GM18526 (cell line): Measurements from ENCODE around the gene CDH4.

Experiments used
- POLR2A ChIP-seq: IDR thresholded peaks from 3 replicates; pipeline ENCODE4 v1.6.1; 2011; ENCODE audit not compliant: insufficient read length; ENCODE audit errors: extremely low read depth

The CDH4 gene

DNA sequence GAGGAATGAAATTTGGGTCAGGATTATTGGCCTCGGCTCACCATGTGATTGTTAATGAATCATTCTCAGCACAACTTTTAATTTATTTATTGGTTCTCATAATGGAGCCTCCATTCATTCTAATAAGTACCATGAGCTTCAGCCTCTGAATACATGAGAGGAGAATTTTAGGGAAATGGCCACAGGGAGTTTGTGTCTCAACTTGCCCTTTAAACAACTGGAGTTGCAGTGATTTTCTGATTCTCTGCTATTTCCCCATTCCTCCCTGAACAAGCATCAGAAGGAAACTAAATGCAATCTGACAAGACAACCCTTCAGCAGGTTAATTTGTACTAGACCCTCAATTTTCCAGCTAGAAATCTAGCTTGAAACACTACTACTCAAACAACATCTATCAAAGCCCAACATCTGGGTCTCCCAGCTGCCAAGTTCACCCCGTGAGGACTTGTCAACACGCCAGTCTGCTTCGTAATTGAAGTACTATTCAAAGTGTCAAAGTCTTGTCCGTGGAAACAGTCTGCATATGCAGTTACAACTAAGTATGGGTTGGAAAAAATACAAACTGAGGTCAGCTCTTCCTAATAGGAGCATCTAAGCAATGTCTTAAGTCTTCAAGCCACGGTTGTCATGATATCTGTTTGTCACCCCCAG lies 235.4 kb downstream of the CDH4 start:
- TF ChIP-seq POLR2A: no peak

DNA sequence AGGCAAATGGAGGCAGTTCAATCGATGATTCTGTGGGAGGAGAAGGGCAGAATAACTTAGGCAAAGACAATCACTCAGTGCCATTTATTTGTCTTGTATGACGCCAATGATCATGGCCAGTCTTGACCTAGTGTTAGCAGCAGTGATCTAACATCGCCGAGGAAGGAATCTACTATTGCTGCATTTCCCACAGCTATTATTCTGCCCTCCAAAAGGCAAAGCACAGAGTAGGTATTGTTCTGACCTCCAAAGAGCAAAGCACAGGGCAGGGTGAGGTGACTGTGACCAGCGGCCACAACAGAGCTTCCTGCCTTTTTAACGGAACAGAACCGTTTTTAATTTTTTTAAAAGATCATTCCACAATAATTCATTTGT lies 235.9 kb downstream of the CDH4 start:
- no peak for TF ChIP-seq POLR2A

DNA sequence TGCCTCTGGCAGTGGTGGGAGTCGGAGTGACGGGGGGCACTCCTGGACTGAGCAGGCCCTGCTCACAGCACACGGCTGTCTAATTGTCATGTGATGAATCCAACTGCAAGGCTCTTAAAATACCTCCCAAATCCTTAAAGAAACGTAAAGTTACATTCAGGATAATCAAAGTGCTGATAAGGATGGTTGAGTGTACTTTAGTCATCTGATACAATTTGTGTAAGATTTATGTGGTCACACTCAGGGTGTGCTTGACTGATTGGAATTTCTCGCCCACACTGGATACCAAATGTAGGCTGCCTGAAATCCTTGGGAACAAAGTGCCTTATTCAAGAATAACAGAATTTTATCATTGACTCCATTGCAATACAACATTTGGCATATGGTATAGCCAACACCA lies 238.7 kb downstream of the CDH4 start:
- TF ChIP-seq POLR2A: no peak

DNA sequence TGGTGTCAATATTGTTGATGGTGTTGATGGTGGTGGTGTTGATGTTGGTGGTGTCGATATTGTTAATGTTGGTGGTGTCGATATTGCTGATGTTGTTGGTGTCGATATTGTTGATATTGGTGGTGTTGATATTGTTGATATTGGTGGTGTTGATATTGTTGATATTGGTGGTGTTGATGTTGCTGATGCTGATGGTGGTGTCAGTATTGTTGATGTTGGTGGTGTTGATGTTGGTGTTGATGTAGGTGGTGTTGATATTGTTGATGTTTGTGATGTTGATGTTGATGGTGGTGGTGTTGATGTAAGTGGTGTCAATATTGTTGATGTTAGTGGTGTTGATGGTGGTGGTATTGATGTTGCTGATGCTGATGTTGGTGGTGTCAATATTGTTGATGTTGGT lies 240.0 kb downstream of the CDH4 start:
- no peak for TF ChIP-seq POLR2A

DNA sequence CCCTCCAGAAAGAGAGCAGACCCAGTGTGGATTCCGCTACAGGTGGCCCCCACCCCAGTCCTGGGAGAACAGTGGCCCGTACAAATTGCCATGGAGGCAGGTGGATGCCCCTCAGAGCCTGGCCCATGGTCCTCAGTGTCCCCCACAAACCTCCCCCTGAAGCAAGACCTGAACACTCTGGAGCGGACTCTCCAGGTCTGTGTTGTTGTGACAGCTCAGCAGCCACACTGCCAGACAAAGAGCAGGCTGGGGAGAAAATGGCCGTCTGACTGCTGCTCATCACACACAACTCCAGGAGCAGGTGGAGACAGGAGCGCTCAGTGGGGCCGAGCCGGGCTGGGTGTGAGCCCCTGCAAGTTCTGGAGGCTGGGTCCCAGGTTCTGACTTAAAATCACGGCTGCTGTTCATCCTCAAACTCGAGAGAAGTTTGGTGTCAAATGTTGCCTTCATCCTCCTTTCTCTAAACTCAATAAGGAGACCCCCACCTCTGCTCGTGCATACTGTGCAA lies 241.8 kb downstream of the CDH4 start:
- no peak for TF ChIP-seq POLR2A

DNA sequence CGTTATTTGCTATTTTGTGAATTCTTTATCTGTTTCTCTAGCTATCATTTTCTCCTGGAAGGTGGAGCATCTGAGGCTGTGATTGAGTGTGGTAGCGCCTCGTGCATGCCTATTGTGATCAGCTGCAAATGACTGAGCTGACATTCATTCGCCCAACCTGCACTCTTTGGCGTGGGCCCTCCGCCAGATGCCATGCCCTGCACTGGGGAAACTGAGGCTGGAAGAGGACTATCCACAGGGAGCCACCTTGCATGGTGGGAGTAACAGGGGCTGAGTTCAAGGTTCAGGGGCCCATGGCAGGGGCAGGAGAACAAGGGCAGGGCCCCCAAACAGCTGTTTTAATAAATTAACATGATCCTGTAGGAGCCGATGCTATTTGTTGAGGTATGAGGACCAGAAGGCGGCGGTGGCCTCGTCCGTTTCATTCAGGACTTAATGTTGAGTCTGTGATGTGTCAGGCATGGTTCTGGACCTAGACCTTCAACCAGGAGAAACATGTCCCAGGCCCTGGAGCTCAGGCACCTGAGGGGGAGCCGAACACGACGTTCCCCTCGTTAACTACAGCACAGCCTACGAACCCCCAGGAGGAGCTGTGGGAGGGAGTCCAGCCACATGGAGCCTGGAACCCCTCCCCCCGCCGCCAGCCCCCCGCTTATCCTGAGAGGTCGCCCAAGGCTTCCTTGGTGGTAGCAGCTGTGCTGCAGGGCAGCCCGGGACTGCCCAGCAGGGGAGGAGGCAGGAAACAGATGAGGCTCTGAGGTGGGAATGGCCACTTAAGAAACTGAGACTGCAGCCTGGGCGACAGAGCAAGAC lies 242.9 kb downstream of the CDH4 start:
- TF ChIP-seq POLR2A: no peak

DNA sequence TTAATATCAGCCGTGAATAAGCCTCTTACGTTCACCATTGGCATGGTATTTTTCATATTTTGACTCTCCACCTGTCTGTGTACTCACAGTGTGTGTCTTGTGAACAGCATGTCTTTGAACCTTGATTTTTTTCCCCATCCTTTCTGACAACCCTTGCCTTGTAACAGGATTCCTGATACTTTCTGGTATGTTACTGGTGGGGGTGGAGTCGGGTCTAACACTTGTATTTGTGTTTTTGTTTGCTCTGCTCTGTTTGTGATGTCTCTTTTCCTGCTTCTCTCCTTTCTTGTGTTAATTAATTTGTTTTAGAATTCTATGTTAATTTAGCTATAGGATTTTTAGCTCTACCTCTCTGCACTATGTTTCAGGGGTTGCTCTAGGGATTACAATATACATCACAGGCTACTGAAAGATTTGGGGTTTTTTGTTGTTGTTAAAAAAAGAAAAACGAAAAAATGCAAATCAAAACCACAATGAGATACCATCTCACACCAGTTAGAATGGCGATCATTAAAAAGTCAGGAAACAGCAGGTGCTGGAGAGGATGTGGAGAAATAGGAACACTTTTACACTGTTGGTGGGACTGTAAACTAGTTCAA lies 245.1 kb downstream of the CDH4 start:
- TF ChIP-seq POLR2A: no peak

DNA sequence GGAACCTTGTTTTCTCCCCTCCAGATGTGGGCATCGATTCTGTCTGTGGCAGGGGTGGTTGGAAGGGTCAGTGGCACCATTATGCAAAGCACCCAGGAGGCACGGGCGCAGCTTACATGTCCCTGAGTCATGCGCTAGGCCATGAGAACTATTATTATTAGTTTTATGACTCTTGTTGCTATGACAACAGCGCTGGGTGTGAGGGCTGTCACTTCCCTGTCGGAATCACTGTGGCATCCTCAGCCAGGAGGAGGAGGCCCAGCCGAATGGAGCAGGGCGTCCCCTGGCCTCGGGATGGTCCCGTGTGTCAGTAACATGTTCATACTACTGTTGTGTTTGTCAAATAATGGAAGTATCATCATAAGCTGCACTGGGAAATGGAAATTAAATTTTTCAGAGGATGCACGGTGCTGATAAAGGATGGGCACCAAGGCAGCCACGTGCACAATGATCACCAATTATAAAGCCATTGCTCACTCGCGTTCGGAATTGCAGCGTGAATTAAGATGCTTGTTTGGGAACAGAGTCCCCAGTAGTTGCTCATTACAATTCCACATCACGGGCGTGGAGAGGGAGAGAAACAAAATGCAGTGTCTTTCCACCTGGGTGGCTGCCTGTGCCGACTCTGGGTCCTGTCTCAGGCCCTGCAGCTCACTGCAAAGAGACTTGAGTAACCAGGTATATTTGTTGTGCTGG lies 247.9 kb downstream of the CDH4 start:
- no peak for TF ChIP-seq POLR2A

DNA sequence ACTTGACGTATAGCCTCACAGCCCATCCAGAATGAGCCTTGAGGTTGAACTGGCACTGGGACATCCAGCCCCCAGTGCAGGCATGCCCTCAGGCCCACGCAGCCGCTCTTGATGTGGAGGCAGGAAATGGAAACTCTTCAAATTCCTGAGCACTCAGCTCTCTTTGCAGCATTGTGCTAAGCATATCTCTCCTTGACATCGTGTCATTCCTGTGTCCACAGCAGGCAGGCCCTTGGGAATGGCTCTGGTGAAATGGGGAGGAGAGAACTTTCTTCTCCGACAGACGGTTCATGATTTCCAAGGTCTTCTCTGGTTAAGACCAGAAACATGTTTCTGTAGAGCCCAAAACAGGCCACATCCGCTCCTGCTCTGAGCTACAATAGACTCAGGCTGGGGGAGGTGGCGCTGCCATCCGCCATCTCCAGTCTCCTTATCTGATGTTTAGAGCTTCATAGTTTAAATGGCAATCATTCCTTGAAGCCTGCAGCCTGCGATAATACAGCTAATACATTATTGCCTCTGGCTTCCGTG lies 248.8 kb downstream of the CDH4 start:
- no peak for TF ChIP-seq POLR2A

DNA sequence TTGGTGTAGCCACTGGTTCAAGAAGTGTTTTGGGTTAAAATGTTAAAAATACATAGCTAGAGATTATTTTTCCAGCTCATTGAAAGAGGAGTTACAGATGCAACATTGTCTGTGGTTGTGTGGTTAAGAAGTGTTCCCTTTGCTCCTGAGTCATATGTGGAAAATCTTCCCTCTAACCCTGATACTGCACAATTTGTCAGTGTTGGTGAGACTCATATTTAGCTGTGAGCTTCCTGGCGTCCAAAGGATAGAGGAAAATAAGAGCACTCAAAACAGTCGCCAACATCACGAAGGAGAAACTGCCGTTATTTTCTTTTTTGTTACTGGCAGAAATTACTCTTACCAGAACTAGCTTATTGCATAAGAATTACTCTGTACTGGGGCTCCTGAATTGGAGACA lies 250.4 kb downstream of the CDH4 start:
- no peak for TF ChIP-seq POLR2A

DNA sequence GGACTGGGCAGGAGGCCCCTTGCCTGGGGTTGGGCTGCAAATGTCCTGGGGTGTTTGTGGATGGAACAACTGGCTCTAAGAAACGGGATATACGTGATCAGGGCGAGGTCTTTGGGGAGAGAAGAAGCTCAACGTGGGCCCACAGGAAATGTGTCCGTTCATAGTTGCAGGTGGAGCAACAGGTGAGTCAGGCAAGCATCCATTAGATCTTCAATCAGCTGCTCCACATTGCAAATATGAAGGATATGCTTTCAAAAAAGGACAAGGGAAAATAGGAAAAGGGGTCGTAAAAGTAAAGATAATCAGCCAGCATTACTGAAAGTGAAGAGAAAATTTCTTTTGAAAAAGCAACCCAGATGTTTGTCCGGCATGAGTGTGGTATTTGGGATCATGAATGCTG lies 251.0 kb downstream of the CDH4 start:
- TF ChIP-seq POLR2A: no peak

DNA sequence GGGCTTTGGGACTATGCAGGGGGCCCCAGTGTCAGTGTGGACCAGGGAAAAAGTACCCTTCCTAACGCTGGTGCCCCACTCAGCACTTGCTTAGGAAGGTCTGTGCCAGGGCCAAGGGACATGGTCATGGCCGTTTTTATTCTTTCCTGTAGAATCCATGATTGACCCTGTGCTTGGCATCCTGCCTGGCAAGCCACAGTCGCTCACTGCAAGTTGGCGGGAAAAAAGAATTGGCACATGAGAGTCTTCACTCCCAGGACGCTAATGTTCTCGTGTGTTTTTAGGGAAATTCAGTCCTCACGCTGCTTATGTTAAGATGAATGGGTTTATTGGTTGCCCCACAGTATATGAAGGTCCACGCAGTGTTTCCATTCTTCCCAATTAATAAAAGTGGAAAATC lies 253.4 kb downstream of the CDH4 start:
- no peak for TF ChIP-seq POLR2A

DNA sequence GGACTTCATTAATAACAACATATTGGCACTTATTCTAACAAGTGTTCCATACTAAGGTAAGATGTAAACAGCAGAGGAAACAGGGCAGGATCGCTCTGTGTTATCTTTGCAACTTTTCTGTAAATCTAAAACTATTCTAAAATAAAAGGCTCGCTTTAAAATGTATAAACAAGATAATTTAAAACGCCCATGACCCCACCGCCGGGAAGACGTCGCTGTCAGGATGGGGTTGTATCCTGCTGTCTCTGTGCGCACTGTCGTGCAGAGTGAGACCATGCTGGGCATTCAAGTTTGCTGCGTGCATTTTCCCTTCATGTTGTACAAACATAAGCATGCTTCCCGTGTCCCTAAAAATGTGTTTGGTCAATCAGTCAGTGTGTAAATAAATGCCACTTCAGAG lies 255.7 kb downstream of the CDH4 start:
- no peak for TF ChIP-seq POLR2A

DNA sequence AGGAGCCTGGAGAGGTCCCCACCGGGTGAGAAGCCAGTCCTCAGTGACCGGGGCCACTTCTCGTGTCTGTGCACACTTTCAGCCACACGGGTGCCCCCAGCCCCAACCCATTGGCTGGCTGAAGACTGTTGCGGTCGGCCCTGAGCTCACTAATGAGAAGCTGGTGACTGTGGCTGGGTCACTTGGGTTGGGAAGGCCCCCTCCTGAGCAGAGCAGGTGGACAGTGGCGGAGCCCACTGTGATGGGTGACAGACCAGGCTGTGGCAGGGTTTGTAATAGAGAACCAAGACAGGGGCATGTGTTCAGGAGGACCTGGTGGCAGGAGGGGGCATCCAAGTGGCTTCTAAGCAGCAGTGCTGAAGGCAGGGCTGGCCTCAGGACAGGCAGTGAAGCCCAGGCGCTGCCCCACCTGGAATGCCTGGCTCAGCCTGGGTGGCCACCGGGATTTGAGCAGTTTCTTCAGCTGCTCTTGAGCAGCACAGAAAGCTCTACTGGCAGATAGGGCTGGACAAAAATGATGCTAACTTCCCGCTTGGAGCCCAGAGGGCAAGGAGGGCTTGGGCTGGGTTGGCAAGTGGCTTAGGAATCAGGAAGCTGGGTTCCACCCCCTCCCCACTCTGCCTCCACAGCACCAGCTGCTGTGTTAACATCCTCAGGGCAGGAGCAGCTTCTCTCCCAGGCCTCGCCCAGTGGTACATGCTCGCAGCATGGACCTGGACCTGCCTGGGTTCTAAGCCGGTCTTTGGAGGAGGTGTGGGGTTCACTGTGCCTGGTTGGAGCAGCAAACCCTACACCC lies 256.4 kb downstream of the CDH4 start:
- TF ChIP-seq POLR2A: no peak

DNA sequence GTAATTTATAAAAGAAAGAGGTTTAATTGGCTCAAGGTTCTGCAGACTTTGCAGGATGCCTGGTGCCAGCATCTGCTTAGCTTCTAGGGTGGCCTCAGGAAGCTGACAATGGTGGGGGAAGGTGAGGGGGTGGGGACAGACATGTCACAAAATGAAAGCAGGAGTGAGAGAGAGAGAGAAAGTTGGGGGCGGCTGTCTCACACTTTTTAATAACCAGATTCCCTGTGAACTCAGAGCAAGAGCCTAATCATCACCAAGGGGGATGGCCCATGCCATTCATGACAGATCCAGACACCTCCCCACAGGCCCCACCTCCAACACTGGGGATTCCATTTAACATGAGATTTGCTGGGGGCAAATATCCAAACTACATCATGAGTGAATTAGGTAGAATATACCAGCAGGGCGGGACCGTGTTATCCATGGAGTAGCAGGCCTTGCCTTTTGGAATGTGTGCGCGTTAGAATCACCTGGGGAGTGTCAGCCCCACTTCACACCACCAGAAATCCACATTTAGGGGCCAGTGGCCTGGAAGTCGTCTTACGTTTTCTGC lies 258.8 kb downstream of the CDH4 start:
- TF ChIP-seq POLR2A: no peak

DNA sequence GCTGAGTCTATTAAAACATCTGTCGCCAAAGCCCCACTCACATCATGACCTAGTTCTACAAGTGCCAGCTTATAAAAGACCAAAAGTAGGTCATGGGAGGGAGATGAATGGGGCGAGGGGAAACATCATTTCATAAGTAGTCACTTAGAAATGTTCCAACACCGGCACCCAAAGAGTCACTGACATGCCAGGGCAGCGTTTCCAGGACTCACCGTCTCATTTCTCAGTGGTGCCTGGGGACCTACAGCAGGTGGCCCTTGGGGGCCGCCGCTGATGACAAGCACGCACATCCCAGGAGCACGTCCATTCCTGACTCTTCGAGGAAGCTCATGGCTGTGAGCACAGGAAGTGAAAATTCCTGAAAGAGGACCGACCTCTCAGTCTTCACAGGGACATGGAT lies 260.4 kb downstream of the CDH4 start:
- no peak for TF ChIP-seq POLR2A
